ENCODE data around the gene OOSP3.

DNA sequence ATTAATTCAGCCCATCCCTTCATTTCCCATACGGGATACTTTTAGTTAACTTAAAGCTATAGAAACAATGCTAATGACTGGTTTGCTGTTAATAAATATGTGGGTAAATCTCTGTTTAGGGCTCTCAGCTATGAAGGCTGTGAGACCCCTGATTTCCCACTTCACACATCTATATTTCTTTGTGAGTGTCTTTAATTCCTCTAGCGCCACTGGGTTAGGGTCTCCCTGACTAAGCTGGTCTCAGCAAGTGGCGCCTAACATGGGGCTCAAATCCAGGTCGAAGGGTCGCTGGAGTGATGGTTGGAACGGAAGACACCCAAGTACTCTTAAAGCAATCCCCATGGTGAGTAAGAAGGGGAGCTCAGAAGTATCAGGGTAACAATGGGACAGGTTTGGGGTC is 45.2 kb downstream of the OOSP3 start:
- TF ChIP-seq, protein P1, sequence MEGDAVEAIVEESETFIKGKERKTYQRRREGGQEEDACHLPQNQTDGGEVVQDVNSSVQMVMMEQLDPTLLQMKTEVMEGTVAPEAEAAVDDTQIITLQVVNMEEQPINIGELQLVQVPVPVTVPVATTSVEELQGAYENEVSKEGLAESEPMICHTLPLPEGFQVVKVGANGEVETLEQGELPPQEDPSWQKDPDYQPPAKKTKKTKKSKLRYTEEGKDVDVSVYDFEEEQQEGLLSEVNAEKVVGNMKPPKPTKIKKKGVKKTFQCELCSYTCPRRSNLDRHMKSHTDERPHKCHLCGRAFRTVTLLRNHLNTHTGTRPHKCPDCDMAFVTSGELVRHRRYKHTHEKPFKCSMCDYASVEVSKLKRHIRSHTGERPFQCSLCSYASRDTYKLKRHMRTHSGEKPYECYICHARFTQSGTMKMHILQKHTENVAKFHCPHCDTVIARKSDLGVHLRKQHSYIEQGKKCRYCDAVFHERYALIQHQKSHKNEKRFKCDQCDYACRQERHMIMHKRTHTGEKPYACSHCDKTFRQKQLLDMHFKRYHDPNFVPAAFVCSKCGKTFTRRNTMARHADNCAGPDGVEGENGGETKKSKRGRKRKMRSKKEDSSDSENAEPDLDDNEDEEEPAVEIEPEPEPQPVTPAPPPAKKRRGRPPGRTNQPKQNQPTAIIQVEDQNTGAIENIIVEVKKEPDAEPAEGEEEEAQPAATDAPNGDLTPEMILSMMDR (conservative IDR thresholded peaks at IDR 0.05; ENCODE audit: low read depth, low read length), result no peak
- TF ChIP-seq EZH2 (IDR thresholded peaks at IDR 0.05; ENCODE audit: borderline replicate concordance, low read depth, low read length, poor library complexity, severe bottlenecking), result no peak

Measured in A673 (cell line).